Neural cell (in vitro differentiated cells): ENCODE data around the gene RBM4. TPM values are rescaled to one million over a fixed set of nuclear protein-coding genes. Genes with fewer than 3 reads are reported as not detected.

Source experiments
- H2AFZ ChIP-seq: fragments of 200-600, 300-800 bp; sonication (generic), shearing (Covaris generic); 2 replicates; pipeline ENCODE4 v1.6.0; 2014; ENCODE audit warnings: low read depth, mild to moderate bottlenecking, antibody characterized with exemption, low read length, moderate library complexity
- H3F3A ChIP-seq: fragments of 200-600 bp; shearing (Covaris generic); 2 replicates; pipeline ENCODE4 v1.6.1; 2016; ENCODE audit warnings: mild to moderate bottlenecking, moderate library complexity, mixed read lengths, antibody characterized with exemption, low read length; ENCODE audit not compliant: insufficient read depth, poor library complexity, severe bottlenecking
- H3K27ac ChIP-seq: fragments of 200-600, 300-800 bp; sonication (generic), shearing (Covaris generic); 2 replicates; pipeline ENCODE4 v1.5.1; 2014; ENCODE audit warnings: mild to moderate bottlenecking, low read length, moderate library complexity
- H3K27me3 ChIP-seq: fragments of 300-800, 200-600 bp; sonication (generic), shearing (Covaris generic); 2 replicates; pipeline ENCODE4 v1.6.0; 2014; ENCODE audit warnings: mild to moderate bottlenecking, low read depth, low read length, moderate library complexity; ENCODE audit not compliant: insufficient read depth
- H3K36me3 ChIP-seq: fragments of 300-800, 200-600 bp; sonication (generic), shearing (Covaris generic); 2 replicates; pipeline ENCODE4 v1.5.1; 2014; ENCODE audit warnings: mild to moderate bottlenecking, antibody characterized with exemption, low read length, moderate library complexity; ENCODE audit not compliant: insufficient read depth
- H3K4me2 ChIP-seq: fragments of 300-800, 200-600 bp; sonication (generic), shearing (Covaris generic); 2 replicates; pipeline ENCODE4 v1.6.0; 2014; ENCODE audit warnings: mild to moderate bottlenecking, low read length
- H3K4me3 ChIP-seq: fragments of 300-800, 200-600 bp; sonication (generic), shearing (Covaris generic); 2 replicates; pipeline ENCODE4 v1.5.1; 2014; ENCODE audit warnings: mild to moderate bottlenecking, low read length, moderate library complexity
- H3K79me2 ChIP-seq: fragments of 200-600 bp; shearing (Covaris generic); replicated peaks from 2 replicates; pipeline ENCODE4 v1.6.0; 2014; ENCODE audit warnings: mild to moderate bottlenecking, low read length, moderate library complexity; ENCODE audit not compliant: insufficient read depth
- H3K9ac ChIP-seq: fragments of 300-800, 200-600 bp; sonication (generic), shearing (Covaris generic); 2 replicates; pipeline ENCODE4 v1.6.1; 2016; ENCODE audit warnings: mild to moderate bottlenecking, low read length, mixed read lengths
- H3K9me2 ChIP-seq: fragments of 200-600 bp; shearing (Covaris generic); 2 replicates; pipeline ENCODE4 v1.6.1; 2016; ENCODE audit warnings: mild to moderate bottlenecking, low read length, mixed read lengths; ENCODE audit not compliant: insufficient read depth
- H3K9me3 ChIP-seq: fragments of 200-600, 300-800 bp; sonication (generic), shearing (Covaris generic); 2 replicates; pipeline ENCODE4 v1.6.1; 2016; ENCODE audit warnings: mild to moderate bottlenecking, mixed run types, low read length, moderate library complexity, mixed read lengths
- H4K20me1 ChIP-seq: fragments of 200-600 bp; shearing (Covaris generic); 2 replicates; pipeline ENCODE4 v1.6.1; 2016; ENCODE audit warnings: mild to moderate bottlenecking, mixed run types; ENCODE audit not compliant: insufficient read depth
- EP300 ChIP-seq: fragments of 450-650 bp; conservative IDR thresholded peaks from 2 replicates; pipeline ENCODE4 v1.6.1; 2014; ENCODE audit warnings: antibody characterized with exemption, mild to moderate bottlenecking, moderate library complexity; ENCODE audit not compliant: poor library complexity, severe bottlenecking
- EZH2 ChIP-seq: fragments of 200-600, 300-800 bp; shearing (Covaris generic), sonication (generic); IDR thresholded peaks from 2 replicates; pipeline ENCODE4 v1.6.1; 2014; ENCODE audit warnings: antibody characterized with exemption, low read length, borderline replicate concordance, mild to moderate bottlenecking; ENCODE audit not compliant: insufficient read depth, poor library complexity, severe bottlenecking
- MXI1 ChIP-seq: fragments of 450-650 bp; conservative IDR thresholded peaks from 2 replicates; pipeline ENCODE4 v1.6.1; 2014; ENCODE audit warnings: antibody characterized with exemption, mild to moderate bottlenecking; ENCODE audit not compliant: poor library complexity, severe bottlenecking
- POLR2AphosphoS5 ChIP-seq: IDR thresholded peaks from 2 replicates; pipeline ENCODE4 v1.6.1; 2012
- RAD21 ChIP-seq: fragments of 450-650 bp; conservative IDR thresholded peaks from 2 replicates; pipeline ENCODE4 v1.6.1; 2014; ENCODE audit warnings: antibody characterized with exemption, mild to moderate bottlenecking, moderate library complexity
- REST ChIP-seq: IDR thresholded peaks from 2 replicates; pipeline ENCODE4 v1.6.1; 2012; ENCODE audit warnings: borderline replicate concordance
- SMC3 ChIP-seq: fragments of 450-650 bp; conservative IDR thresholded peaks from 2 replicates; pipeline ENCODE4 v1.6.1; 2014; ENCODE audit warnings: antibody characterized with exemption, mild to moderate bottlenecking, moderate library complexity; ENCODE audit not compliant: poor library complexity
- TAF1 ChIP-seq: IDR thresholded peaks from 2 replicates; pipeline ENCODE4 v1.6.1; 2012; ENCODE audit warnings: low read depth
- polyA plus RNA-seq: library from polyadenylated mRNA; depleted of rRNA; stranded (reverse); fragments of >200 nt; gene quantifications from 2 replicates; pipeline ENCODE4 v1.2.3, GENCODE V29; 2014
- TF ChIP-seq, protein P1 (sequence below): fragments of 450-650 bp; IDR thresholded peaks from 2 replicates; pipeline ENCODE4 v1.5.1; 2014; ENCODE audit warnings: antibody characterized with exemption, mild to moderate bottlenecking, moderate library complexity; ENCODE audit not compliant: poor library complexity, severe bottlenecking

RBM4 gene
- polyA plus RNA-seq, 1 donor from 2014 or later, result 456 TPM

DNA sequence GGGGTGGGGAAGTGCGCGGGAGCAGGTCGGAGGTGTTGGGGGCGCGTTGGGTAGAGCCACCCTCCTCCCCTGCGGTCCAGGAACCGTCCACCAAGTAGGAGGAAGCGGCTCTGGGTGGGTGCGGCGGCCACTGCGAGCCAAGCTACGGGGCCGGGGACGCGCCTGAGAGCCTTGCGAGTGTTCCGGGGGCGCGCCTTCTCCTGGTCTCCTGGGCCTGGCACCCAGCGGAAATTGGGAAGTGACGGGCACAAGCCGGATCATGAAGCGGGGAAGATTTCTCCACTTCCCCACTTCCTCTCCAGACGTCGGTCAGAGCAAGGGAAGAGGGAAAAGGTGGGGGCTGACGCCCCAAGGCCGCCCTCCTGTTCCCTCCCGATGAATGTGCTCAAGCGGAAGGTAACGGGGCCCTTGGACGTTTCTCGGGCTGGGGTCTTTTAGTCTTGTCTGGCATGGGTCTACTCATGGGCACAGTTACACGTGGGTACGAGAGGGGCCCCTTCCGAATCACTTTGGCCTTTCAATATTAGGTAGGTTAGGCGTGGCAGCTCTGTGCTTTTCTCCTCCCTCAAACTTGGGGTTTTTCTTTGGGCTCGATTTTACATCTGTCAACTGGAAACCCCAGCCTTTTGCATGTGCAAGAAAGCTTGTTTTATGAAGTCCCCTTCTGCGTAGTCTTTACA lies 21.2 kb upstream of the RBM4 start:
- Histone ChIP-seq H4K20me1 (peaks cover 33% of the 10 kb centered on the region), H3K4me2 (peak overlapping the region; percentile 94), H3K9ac (peak overlapping the region; percentile 98), H3K27ac (peak overlapping the region; percentile 99), H3F3A (no peaks in the 10 kb centered on the region), H3K36me3 (no peaks in the 10 kb centered on the region), H3K9me2 (no peaks in the 10 kb centered on the region), H3K27me3 (no peaks in the 10 kb centered on the region), H3K4me3 (peak overlapping the region; percentile 96), H2AFZ (peak overlapping the region; percentile 95), H3K9me3 (no peaks in the 10 kb centered on the region), H3K79me2 (peaks cover 51% of the 10 kb centered on the region)
- no peak for TF ChIP-seq RAD21
- TF ChIP-seq, protein P1, sequence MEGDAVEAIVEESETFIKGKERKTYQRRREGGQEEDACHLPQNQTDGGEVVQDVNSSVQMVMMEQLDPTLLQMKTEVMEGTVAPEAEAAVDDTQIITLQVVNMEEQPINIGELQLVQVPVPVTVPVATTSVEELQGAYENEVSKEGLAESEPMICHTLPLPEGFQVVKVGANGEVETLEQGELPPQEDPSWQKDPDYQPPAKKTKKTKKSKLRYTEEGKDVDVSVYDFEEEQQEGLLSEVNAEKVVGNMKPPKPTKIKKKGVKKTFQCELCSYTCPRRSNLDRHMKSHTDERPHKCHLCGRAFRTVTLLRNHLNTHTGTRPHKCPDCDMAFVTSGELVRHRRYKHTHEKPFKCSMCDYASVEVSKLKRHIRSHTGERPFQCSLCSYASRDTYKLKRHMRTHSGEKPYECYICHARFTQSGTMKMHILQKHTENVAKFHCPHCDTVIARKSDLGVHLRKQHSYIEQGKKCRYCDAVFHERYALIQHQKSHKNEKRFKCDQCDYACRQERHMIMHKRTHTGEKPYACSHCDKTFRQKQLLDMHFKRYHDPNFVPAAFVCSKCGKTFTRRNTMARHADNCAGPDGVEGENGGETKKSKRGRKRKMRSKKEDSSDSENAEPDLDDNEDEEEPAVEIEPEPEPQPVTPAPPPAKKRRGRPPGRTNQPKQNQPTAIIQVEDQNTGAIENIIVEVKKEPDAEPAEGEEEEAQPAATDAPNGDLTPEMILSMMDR, result no peak
- no peak for TF ChIP-seq EP300
- TF ChIP-seq TAF1, result no peak
- TF ChIP-seq SMC3, result no peak
- no peak for TF ChIP-seq MXI1
- TF ChIP-seq EZH2, result no peak

GRCh38 chr11:66619080-66619554 lies 19.4 kb upstream of the RBM4 start:
- Histone ChIP-seq H3K27me3 (no peaks in the 10 kb centered on the region), H3K9ac (peak overlapping the region; percentile 98), H3F3A (no peaks in the 10 kb centered on the region), H3K27ac (no peak overlapping the region), H4K20me1 (peaks cover 44% of the 10 kb centered on the region), H3K9me3 (no peaks in the 10 kb centered on the region), H3K4me2 (peak overlapping the region; percentile 94), H3K79me2 (peaks cover 69% of the 10 kb centered on the region), H3K9me2 (no peaks in the 10 kb centered on the region), H2AFZ (no peak overlapping the region), H3K36me3 (no peaks in the 10 kb centered on the region), H3K4me3 (peak overlapping the region; percentile 96)
- no peak for TF ChIP-seq MXI1
- no peak for TF ChIP-seq REST
- no peak for TF ChIP-seq TAF1
- TF ChIP-seq EP300, result no peak
- no peak for TF ChIP-seq RAD21
- TF ChIP-seq SMC3, result no peak
- TF ChIP-seq POLR2AphosphoS5, result no peak
- TF ChIP-seq, protein P1, result no peak
- TF ChIP-seq EZH2, result no peak
